Inflammatory macrophage treated with lipopolysaccharide for 4 hours (primary cell): ENCODE measurements around the gene GSTM4.
"Not testable (repeated sequence)": the region's sequence is repeated elsewhere in the genome, so short reads cannot be mapped to it uniquely, and the experiment has no call there.

Experiments
- DNase-seq: peaks from one replicate; pipeline ENCODE4 v3.0.0-alpha.2; 2020

Gene GSTM4

DNA sequence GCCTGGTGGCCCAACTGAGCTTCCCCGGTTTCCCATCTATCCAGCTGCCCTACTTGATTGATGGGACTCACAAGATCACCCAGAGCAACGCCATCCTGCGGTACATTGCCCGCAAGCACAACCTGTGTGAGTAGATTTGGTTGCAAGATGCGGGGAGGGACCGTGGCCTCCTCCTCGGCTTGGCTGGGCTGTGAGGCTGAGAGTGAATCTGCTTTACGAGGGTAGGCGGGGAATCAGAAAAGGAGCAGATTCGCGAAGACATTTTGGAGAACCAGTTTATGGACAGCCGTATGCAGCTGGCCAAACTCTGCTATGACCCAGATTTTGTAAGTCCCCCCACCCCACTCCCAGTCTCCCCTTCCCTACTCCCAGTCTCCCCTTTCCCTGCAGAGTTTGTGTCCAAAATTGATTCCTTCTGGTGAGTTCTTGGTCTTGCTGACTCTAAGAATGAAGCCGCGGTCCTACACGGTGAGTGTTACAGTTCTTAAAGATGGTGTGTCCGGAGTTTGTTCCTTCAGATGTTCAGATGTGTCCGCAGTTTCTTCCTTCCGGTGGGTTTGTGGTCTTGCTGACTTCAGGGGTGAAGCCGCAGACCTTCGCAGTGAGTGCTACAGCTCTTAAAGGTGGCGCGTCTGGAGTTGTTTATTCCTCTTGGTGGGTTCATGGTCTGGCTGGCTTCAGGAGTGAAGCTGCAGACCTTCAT, 13.5 kb downstream of the GSTM4 start:
- DNase-seq, result no peak

DNA sequence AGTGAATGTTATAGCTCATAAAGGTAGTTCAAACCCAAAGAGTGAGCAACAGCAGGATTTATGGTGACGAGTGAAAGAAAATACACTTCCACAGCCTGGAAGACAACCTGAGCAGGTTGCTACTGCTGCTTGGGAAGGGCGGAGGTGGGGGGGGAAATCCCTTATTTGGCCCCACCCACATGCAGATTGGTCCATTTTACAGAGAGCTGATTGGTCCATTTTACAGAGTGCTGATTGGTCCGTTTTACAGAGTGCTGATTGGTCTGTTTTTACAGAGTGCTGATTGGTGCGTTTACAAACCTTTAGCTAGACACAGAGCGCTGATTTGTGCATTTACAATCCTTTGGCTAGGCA, 14.0 kb downstream of the GSTM4 start:
- DNase-seq, result not testable (repeated sequence)

GRCh38 chr1:109671067-109671466, 15.2 kb downstream of the GSTM4 start:
- DNase-seq, result no peak

DNA sequence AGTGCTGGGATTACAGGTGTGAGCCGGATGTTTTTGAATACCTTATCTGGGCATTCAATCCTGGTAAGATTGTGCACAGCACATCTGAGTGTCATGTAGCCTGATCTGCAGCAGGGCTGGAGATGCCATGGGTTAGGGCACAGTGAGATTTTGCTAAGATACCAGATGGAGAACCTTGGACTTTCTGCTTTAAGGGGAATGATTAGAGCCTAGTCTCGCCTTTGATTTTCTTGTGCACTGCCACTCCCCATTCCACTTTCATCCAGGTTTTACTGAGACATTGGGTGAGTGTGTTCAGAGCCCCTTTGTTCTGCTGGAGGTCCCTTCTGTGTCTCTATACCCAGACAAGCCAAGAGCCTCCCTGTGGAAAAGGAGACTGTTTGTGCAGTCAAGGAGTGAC, 18.0 kb downstream of the GSTM4 start:
- DNase-seq, result not testable (repeated sequence)

GRCh38 chr1:109676683-109677381, 20.9 kb downstream of the GSTM4 start:
- not testable (repeated sequence) for DNase-seq

DNA sequence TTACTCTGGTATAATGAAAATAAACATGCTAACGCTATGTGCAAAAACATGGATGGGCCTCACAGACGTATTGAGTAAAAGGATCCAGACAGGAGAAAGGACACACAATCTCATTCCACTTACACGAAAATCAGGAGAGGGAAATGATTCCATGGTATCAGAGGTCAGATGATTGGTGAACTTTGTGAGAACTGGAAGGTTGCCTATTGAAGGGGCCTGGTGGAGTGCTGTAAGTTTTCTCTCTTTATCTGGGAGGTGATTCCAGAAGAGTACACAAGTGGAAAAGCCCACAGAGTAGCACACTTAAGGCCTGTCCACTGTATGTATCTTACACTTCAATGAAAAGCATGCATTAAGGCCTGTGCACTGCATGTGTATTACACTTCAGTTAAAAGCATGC, 21.6 kb downstream of the GSTM4 start:
- no peak for DNase-seq

- not testable (repeated sequence) for DNase-seq
Measured at GRCh38 chr1:109678637-109679036, 22.7 kb downstream of the GSTM4 start.

GRCh38 chr1:109684777-109685176, 28.9 kb downstream of the GSTM4 start:
- DNase-seq, result not testable (repeated sequence)

GRCh38 chr1:109685399-109685798, 29.5 kb downstream of the GSTM4 start:
- DNase-seq, result not testable (repeated sequence)

DNA sequence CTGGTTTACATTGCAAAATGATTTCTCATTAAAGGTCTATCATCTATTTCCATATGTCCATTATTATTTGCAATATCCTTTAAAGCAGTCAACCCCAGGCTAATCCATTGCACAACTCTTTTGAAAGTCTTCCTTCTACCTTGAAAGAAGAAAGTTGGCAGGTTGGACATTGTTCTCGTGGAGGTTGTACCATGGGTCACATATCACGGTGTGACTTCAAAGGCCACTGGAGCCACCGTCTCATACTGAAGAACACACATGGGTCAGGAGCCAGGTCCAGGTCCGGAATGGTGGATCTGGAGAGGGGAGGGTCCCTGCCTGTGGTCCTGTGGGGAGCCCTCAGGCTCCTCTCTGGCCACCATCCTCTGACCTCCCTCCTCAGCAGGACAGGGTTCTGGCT, 30.0 kb downstream of the GSTM4 start:
- DNase-seq, result not testable (repeated sequence)

DNA sequence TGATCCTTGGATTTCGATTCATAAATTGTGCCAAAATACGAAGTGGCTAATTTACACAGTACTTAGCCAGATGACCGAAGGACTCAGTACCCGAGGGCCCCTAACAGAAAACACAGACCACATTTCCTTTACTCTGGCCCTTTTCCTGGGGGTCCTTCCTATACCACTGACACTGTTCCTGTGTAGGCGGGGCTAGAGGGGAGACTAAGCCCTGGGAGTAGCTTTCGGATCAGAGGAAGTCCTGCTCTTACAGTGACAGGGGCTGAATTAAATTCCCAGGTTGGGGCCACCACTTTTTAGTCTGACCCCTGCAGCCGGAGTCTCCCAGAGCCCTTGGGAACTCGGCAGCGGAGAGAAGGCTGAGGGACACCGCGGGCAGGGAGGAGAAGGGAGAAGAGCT, 31.2 kb downstream of the GSTM4 start:
- DNase-seq, result not testable (repeated sequence)

DNA sequence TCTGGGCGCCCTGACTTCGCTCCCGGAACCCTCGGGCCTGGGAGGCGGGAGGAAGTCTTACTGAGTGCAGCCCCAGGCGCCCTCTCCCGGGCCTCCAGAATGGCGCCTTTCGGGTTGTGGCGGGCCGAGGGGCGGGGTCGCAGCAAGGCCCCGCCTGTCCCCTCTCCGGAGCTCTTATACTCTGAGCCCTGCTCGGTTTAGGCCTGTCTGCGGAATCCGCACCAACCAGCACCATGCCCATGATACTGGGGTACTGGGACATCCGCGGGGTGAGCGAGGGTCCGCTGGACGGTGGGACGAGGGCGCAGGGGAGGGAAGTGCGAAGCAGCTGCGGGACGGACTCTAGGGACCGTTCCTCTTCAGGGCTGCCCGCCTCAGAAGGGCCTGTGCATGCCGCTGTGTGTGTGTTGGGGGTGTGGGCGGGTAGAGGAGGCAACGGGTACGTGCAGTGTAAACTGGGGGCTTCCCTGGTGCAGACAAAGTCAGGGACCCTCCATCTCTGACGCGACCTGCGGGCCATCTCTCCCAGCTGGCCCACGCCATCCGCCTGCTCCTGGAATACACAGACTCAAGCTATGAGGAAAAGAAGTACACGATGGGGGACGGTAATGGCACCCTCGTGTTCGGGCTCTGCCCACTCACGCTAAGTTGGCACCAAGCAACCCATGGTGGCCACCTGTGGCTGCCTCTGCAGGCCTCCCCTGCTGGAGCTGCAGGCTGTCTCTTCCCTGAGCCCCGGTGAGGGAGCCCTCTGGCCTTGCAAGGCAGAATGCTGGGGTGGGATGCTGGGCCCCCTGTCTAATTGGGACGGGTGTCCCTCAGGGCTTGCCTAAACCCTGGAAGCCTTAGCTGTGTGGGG, 32.0 kb downstream of the GSTM4 start, which contains the start of gene GSTM1:
GSTM1 (plus strand) TSS at position 177 of the 859 bp plus-strand sequence; CDS start at position 234, 57 bp downstream.
- peak; percentile 66 for DNase-seq

GRCh38 chr1:109689844-109690405, 34.0 kb downstream of the GSTM4 start:
- no peak for DNase-seq

DNA sequence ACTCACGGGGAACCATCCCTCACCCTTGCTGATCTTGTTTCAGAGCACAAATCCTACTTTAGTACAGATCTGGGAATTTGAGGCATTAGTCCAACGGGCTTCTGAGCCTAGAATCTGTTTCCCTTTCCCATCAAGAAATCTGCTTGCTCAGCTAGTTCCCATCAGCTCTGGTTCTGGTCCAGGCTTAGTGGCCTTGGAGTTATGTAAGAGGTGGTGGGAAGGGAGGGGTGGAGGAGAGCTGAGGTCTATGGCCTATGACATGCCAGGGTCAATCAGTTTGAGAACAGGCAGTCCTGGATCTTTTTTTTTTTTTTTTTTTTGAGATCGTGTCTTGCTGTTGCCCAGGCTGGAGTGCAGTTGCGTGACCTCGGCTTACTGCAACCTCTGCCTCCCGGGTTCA, 35.9 kb downstream of the GSTM4 start:
- no peak for DNase-seq

DNA sequence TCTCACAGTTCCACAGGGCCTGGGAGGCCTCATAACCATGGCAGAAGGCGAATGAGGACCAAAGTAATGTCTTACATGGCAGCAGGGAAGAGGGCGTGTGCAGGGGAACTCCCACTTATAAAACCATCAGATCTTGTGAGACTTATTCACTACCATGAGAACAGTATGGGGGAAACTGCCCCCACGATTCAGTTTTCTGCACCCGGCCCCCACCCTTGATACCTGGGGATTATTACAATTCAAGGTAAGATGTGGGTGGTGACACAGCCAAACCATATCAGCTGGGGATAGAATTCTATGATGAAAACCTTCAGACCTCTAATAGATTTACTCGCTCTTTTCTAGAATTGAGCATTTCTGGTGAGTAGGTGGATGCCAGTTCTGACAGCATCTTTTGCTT, 38.5 kb downstream of the GSTM4 start:
- not testable (repeated sequence) for DNase-seq

DNA sequence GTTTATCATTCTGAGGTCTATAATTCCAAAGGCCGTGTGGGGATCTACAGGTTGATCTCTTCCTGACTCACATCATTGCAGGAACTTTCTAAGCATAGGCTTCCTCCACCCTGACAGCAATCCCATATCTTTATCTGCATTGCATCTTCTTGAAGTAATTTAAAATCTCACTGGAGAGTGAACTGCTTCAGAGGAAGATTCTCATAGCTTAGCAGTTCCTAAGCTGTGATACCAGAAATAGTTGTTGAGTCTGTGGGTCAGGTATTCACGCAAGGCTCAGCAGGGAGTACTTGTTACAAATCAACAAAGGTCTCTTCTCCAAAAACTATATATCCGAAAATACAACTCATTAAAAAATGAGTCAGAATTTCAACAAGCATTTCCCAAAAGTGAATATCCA, 39.2 kb downstream of the GSTM4 start:
- DNase-seq, result not testable (repeated sequence)

DNA sequence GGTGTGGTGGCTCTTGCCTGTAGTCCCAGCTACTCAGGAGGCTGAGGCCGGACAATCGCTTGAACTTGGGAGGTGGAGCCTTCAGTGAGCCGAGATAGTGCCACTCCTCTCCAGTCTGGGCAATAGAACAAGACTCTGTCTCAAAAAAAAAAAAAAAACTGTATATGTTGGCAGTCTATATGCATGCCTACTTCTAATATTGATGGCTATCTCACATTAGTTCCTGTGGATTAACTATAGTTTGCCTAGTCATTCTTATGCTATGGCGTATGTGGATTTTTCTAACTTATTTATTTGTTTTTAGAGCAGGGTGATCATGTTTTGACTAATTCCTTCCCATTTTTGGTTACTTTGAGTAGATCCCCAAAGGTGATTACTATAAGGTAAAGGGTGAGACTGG, 41.2 kb downstream of the GSTM4 start:
- no peak for DNase-seq

GRCh38 chr1:109697861-109698260, 42.0 kb downstream of the GSTM4 start:
- not testable (repeated sequence) for DNase-seq

DNA sequence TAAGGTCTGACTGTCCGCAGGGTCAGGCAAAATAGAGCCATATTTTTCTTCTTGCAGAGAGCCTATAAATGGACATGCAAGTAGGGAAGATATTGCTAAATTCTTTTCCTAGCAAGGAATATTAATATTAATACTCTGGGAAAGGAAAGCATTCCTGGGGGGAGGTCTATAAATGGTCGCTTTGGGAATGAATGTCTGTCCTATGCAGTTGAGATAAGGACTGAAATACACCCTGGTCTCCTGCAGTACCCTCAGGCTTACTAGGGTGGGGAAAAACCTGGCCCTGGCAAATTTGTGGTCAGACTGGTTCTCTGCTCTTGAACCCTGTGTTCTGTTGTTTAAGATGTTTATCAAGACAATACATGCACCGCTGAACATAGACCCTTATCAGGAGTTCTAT, 47.0 kb downstream of the GSTM4 start:
- not testable (repeated sequence) for DNase-seq

- no peak for DNase-seq
Measured at GRCh38 chr1:109704173-109704572, 48.3 kb downstream of the GSTM4 start.

DNA sequence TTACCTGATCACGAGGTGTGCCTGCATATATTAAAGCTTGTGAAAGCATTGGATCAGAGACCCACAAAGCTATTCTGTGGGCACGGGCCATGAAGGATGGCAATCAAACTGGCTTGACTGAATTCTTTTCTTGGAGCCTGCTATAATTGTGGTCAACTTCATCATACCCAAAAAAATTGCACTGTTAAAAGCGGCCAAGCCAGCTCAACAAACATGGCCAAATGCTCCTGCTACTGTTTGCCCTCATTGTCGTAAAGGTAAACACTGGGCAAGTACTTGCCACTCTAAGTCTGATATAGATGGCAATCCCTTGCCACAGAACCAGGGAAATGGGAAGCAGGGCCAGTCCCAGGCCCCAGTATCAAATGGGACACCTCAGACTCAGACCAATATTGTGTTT, 49.5 kb downstream of the GSTM4 start:
- no peak for DNase-seq

GRCh38 chr1:109708949-109709348, 53.0 kb downstream of the GSTM4 start:
- not testable (repeated sequence) for DNase-seq

DNA sequence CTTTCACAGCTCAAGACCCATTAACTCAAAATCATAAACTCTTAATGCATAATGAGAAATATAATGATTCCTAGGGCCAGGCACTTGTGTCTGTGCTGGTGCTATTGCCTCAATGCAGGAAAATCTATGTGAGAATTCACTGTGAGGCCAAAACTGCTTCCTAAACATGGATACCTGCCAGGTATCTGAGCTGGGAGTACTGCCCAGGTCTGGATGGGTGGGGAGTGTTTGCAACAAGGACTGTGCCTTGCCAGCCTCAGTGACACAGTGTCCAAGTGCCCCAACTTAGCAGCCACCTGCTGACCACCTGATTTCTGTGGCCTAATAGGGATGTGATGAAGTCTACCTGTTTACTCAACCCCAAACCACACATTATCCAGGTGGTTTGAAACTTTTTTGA, 53.9 kb downstream of the GSTM4 start:
- not testable (repeated sequence) for DNase-seq
